Measurements from ENCODE around the gene NUF2.

The NUF2 gene

GRCh38 chr1:163388970-163389369 lies 67.2 kb downstream of the NUF2 start:
- Histone ChIP-seq H3K36me3 (ENCODE audit: control insufficient read depth, insufficient read depth, low read length) (no peaks in the 10 kb centered on the region), H3K4me1 (ENCODE audit: control insufficient read depth, insufficient read depth, low read length) (no peaks in the 10 kb centered on the region), H3K4me3 (ENCODE audit: low read length) (no peak overlapping the region), H3K27ac (ENCODE audit: low read depth, low read length) (no peak overlapping the region), H3K9ac (ENCODE audit: low read length) (no peak overlapping the region), H3K27me3 (ENCODE audit: control insufficient read depth, insufficient read depth, low read length) (no peaks in the 10 kb centered on the region)

GRCh38 chr1:163395790-163396189 lies 74.0 kb downstream of the NUF2 start:
- H3K27me3 ChIP-seq (ENCODE audit: control insufficient read depth, insufficient read depth, low read length): no peaks in the 10 kb centered on the region
- no peaks in the 10 kb centered on the region for H3K36me3 ChIP-seq (ENCODE audit: control insufficient read depth, insufficient read depth, low read length)
- peaks cover 10% of the 10 kb centered on the region for H3K4me1 ChIP-seq (ENCODE audit: control insufficient read depth, insufficient read depth, low read length)
- H3K27ac ChIP-seq (ENCODE audit: low read depth, low read length): no peak overlapping the region
- no peak overlapping the region for H3K4me3 ChIP-seq (ENCODE audit: low read length)
- no peak overlapping the region for H3K9ac ChIP-seq (ENCODE audit: low read length)

GRCh38 chr1:163397451-163398200 lies 75.9 kb downstream of the NUF2 start:
- Histone ChIP-seq H3K27me3 (ENCODE audit: control insufficient read depth, insufficient read depth, low read length) (no peaks in the 10 kb centered on the region), H3K4me3 (ENCODE audit: low read length) (no peak overlapping the region), H3K9ac (ENCODE audit: low read length) (no peak overlapping the region), H3K27ac (ENCODE audit: low read depth, low read length) (peak overlapping the region; percentile 28), H3K4me1 (ENCODE audit: control insufficient read depth, insufficient read depth, low read length) (peaks cover 10% of the 10 kb centered on the region), H3K36me3 (ENCODE audit: control insufficient read depth, insufficient read depth, low read length) (no peaks in the 10 kb centered on the region)

- Histone ChIP-seq H3K36me3 (ENCODE audit: control insufficient read depth, insufficient read depth, low read length) (no peaks in the 10 kb centered on the region), H3K27me3 (ENCODE audit: control insufficient read depth, insufficient read depth, low read length) (no peaks in the 10 kb centered on the region), H3K4me1 (ENCODE audit: control insufficient read depth, insufficient read depth, low read length) (peaks cover 10% of the 10 kb centered on the region), H3K4me3 (ENCODE audit: low read length) (no peak overlapping the region), H3K27ac (ENCODE audit: low read depth, low read length) (no peak overlapping the region), H3K9ac (ENCODE audit: low read length) (no peak overlapping the region)
These were observed 77.2 kb downstream of the NUF2 start for GRCh38 chr1:163399001-163399400.

GRCh38 chr1:163399976-163400601 lies 78.3 kb downstream of the NUF2 start:
- Histone ChIP-seq H3K36me3 (ENCODE audit: control insufficient read depth, insufficient read depth, low read length) (no peaks in the 10 kb centered on the region), H3K4me3 (ENCODE audit: low read length) (no peak overlapping the region), H3K27ac (ENCODE audit: low read depth, low read length) (no peak overlapping the region), H3K27me3 (ENCODE audit: control insufficient read depth, insufficient read depth, low read length) (no peaks in the 10 kb centered on the region), H3K9ac (ENCODE audit: low read length) (no peak overlapping the region), H3K4me1 (ENCODE audit: control insufficient read depth, insufficient read depth, low read length) (peaks cover 10% of the 10 kb centered on the region)

GRCh38 chr1:163401211-163401610 lies 79.5 kb downstream of the NUF2 start:
- H3K4me1 ChIP-seq (ENCODE audit: control insufficient read depth, insufficient read depth, low read length): peaks cover 11% of the 10 kb centered on the region
- H3K9ac ChIP-seq (ENCODE audit: low read length): no peak overlapping the region
- no peaks in the 10 kb centered on the region for H3K27me3 ChIP-seq (ENCODE audit: control insufficient read depth, insufficient read depth, low read length)
- no peaks in the 10 kb centered on the region for H3K36me3 ChIP-seq (ENCODE audit: control insufficient read depth, insufficient read depth, low read length)
- no peak overlapping the region for H3K27ac ChIP-seq (ENCODE audit: low read depth, low read length)
- no peak overlapping the region for H3K4me3 ChIP-seq (ENCODE audit: low read length)
